ENCODE measurements around the gene STX12. TPM values are rescaled to one million over a fixed set of nuclear protein-coding genes. Genes with fewer than 3 reads are reported as not detected.

Gene STX12
- total and polyA plus RNA-seq, 12 donors: 18.4 to 81.9 (median 55.4) TPM

GRCh38 chr1:27763358-27763757 lies 9.7 kb upstream of the STX12 start:
- H3K27me3 ChIP-seq: no peaks in the 10 kb centered on the region
- no peak overlapping the region for H3K27ac ChIP-seq
- no peaks in the 10 kb centered on the region for H3K4me1 ChIP-seq (replicated peaks in 1 of 2)
- H3K9me3 ChIP-seq (replicated peaks in 1 of 3): no peaks in the 10 kb centered on the region
- TF ChIP-seq CTCF (IDR thresholded peaks at IDR 0.05) (no peak), POLR2A (IDR thresholded peaks at IDR 0.05) (no peak)
- peaks cover 0 to 23% of the 10 kb centered on the region in 2 donors for H3K36me3 ChIP-seq (replicated peaks in 1 of 2)
- no peak overlapping the region for H3K4me3 ChIP-seq
- intact Hi-C loops (cut with DNase I): no loop called here
- 94 to 100% (median 95%) methylated on average over 4 of the region's 4 CpGs for WGBS, 4 donors
- DNase-seq: no peak

GRCh38 chr1:27770293-27770830 lies 2.7 kb upstream of the STX12 start:
- H3K9me3 ChIP-seq (replicated peaks in 1 of 3): no peaks in the 10 kb centered on the region
- H3K27ac ChIP-seq: no peak overlapping the region
- intact Hi-C loops (cut with DNase I): no loop called here
- no peak overlapping the region for H3K4me3 ChIP-seq
- TF ChIP-seq POLR2A (IDR thresholded peaks at IDR 0.05) (no peak), CTCF (IDR thresholded peaks at IDR 0.05) (no peak)
- 63 to 68% (median 65%) methylated on average over 2 of the region's 2 CpGs for WGBS, 4 donors
- H3K36me3 ChIP-seq (replicated peaks in 1 of 2): no peaks in the 10 kb centered on the region
- DNase-seq: no peak
- H3K27me3 ChIP-seq: no peaks in the 10 kb centered on the region
- peaks cover 8 to 23% of the 10 kb centered on the region in 2 donors for H3K4me1 ChIP-seq (replicated peaks in 1 of 2)

- WGBS, 4 donors: 20 to 22% (median 21%) methylated on average over 18 of the region's 18 CpGs
- H3K27ac ChIP-seq: peak overlapping the region; percentile 10 to 96 (median 81)
- intact Hi-C loops (cut with DNase I): no loop called here
Observed at GRCh38 chr1:27772036-27772931, 735 bp upstream of the STX12 start.

More at GRCh38 chr1:27772036-27772931, 735 bp upstream of the STX12 start:
- TF ChIP-seq POLR2A (IDR thresholded peaks at IDR 0.05) (no peak), CTCF (IDR thresholded peaks at IDR 0.05) (no peak)
- H3K27me3 ChIP-seq: no peaks in the 10 kb centered on the region
- DNase-seq: no peak
- H3K4me1 ChIP-seq (replicated peaks in 1 of 2): peaks cover 8 to 27% of the 10 kb centered on the region in 2 donors
- peak overlapping the region in 1 of 4 donors; percentile 72 for H3K4me3 ChIP-seq
- H3K9me3 ChIP-seq (replicated peaks in 1 of 3): no peaks in the 10 kb centered on the region
- H3K36me3 ChIP-seq (replicated peaks in 1 of 2): no peaks in the 10 kb centered on the region
